Tibial nerve (tissue), 4 donors: ENCODE data around the gene IRF8.

ENCODE experiments used
- EP300 ChIP-seq, 2 donors: sonication (generic); formaldehyde crosslinking; IDR thresholded peaks; one replicate each; pipeline ENCODE4 v1.6.1; 2017; ENCODE audit warnings: antibody characterized with exemption in 2 of 2, mild to moderate bottlenecking in 1 of 2
- POLR2A ChIP-seq, 2 donors: fragments of 450-650 bp; IDR thresholded peaks; one replicate each; pipeline ENCODE4 v1.6.1; 2017; ENCODE audit warnings: antibody characterized with exemption in 2 of 2, mild to moderate bottlenecking in 2 of 2, moderate library complexity in 2 of 2
- TF ChIP-seq, protein P1 (sequence below), 5 experiments: fragments of 200-600 bp in 3 of 5; fragments of 450-650 bp in 2 of 5; sonication (generic) in 3 of 5; IDR thresholded peaks; one replicate each; pipeline ENCODE4 v1.5.1; 2016 to 2019; ENCODE audit warnings: antibody characterized with exemption in 5 of 5, mild to moderate bottlenecking in 3 of 5, moderate library complexity in 2 of 5

DNA sequence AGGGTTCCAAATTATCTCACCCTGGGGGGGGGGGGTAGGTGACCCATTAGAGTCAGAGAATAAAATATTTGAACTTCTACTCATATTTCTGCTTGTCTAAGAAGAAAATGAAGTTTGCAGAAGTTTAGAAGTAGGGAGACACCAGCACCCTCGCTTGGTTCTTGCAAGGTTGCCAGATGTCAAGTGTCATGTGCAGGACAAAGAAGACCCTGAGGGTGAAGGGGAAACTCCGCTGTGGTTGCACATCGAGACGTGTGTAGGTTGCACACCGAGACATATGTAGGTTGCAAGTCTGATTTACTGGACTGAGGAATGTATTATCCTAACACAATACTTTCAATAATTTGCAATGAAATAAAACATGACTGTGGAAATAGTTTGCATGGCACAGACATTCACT, 42.4 kb upstream of the IRF8 start:
- TF ChIP-seq, protein P1, sequence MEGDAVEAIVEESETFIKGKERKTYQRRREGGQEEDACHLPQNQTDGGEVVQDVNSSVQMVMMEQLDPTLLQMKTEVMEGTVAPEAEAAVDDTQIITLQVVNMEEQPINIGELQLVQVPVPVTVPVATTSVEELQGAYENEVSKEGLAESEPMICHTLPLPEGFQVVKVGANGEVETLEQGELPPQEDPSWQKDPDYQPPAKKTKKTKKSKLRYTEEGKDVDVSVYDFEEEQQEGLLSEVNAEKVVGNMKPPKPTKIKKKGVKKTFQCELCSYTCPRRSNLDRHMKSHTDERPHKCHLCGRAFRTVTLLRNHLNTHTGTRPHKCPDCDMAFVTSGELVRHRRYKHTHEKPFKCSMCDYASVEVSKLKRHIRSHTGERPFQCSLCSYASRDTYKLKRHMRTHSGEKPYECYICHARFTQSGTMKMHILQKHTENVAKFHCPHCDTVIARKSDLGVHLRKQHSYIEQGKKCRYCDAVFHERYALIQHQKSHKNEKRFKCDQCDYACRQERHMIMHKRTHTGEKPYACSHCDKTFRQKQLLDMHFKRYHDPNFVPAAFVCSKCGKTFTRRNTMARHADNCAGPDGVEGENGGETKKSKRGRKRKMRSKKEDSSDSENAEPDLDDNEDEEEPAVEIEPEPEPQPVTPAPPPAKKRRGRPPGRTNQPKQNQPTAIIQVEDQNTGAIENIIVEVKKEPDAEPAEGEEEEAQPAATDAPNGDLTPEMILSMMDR (IDR thresholded peaks at IDR 0.05), result no peak
- TF ChIP-seq POLR2A (IDR thresholded peaks at IDR 0.05) (no peak), EP300 (IDR thresholded peaks at IDR 0.05) (no peak)
